Caki2 (cell line): ENCODE data around the gene CYRIA. TPM values are rescaled to one million over a fixed set of nuclear protein-coding genes. Genes with fewer than 3 reads are reported as not detected.

Experiments used
- DNase-seq: peaks from one replicate; pipeline ENCODE4 v3.0.0-alpha.2; 2015; ENCODE audit warnings: low read depth
- in situ Hi-C: cut with HindIII; loops from 2 replicates; pipeline ENCODE4 v1.10.0; 2016; ENCODE audit warnings: low sequenced_read_pairs, low pct_unique_long_range_greater_than_20kb, mixed read lengths
- total RNA-seq: library from RNA; depleted of rRNA; stranded (reverse); fragments of >200 nt; shearing (Covaris generic); gene quantifications from 2 replicates; pipeline ENCODE4 v1.2.3, GENCODE V29; 2014; ENCODE audit warnings: low replicate concordance

The CYRIA gene
- total RNA-seq, 1 experiment from 2014 or later: 10.7 TPM

- in situ Hi-C loops: no loop called here
- DNase-seq: no peak
Measured at GRCh38 chr2:16675781-16676180, 10.1 kb upstream of the CYRIA start.

DNA sequence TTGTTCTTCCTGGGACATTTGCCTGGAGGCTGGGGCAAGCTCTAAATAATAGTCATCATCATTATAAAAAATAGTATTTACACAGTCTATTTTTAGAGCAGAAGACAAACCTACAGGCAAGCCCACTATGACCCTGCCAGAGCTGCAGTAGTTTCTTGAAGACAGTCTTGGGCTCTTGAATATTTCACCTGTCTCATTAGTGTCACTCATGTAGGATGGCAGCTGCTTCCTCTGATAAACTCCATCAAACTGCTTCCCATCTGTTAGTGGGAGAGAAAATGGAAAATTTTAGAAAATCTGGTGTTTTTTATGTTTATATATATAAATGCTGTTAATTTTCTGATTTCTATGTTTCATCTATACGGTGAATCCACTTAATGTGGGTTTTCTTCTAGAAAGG lies 8.5 kb upstream of the CYRIA start:
- in situ Hi-C loops: no loop called here

DNA sequence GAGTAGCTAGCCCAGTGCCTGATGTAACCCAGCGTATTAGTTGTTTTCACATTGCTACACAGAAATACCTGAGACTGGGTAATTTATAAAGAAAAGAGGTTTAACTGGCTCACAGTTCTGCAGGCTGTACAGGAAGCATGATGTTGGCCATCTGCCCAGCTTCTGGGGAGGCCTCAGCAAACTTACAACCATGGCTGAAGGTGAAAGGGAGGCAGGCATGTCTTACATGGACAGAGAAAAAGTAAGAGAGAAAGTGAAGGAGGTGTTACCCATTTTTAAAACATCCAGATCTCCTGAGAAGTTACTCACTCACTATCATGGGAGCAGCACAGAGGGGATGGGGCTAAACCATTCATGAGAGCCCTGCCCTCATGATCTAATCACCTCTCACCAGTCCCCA lies 6.1 kb upstream of the CYRIA start:
- no peak for DNase-seq
- in situ Hi-C loops: no loop called here

More for the DNA sequence above, 8.5 kb upstream of the CYRIA start:
- DNase-seq: no peak

DNA sequence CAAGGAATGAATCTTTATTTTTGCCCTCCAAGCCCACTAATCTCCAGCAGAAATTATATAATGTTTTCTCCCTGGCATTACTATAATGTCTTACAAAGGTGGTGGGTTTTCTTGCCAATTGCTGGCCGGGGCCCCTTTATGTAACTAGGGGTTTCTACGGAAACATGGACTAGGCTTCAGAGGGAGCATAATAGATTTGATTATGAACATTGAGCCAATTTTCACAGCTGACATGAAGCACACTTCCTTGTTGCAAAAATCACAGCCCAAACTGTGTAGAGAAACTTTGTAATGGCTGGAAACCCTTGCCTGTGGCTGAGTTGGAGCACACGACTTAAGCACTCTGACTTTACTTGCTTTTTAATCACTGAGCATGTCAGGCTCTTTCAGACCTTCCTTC lies 3.8 kb upstream of the CYRIA start:
- DNase-seq: no peak
- in situ Hi-C loops: no loop called here

DNA sequence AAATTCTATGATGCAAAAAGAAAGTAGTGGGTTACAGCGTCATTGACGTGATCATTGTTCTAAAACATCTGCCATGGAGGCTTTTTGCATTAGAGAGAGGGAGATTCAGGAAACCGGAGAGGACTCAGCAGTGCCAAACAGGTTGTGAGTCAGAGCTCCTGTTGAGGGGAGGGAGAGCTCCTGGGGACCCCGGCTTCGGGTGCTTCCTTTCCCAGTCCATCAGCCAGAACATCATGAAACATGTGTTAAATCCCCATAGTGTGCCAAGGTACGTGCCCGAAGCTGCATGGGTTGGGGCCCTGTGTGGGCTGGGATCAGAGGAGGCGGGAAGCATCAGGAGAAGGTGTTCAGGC lies 791 bp upstream of the CYRIA start:
- in situ Hi-C loops: no loop called here
- no peak for DNase-seq

DNA sequence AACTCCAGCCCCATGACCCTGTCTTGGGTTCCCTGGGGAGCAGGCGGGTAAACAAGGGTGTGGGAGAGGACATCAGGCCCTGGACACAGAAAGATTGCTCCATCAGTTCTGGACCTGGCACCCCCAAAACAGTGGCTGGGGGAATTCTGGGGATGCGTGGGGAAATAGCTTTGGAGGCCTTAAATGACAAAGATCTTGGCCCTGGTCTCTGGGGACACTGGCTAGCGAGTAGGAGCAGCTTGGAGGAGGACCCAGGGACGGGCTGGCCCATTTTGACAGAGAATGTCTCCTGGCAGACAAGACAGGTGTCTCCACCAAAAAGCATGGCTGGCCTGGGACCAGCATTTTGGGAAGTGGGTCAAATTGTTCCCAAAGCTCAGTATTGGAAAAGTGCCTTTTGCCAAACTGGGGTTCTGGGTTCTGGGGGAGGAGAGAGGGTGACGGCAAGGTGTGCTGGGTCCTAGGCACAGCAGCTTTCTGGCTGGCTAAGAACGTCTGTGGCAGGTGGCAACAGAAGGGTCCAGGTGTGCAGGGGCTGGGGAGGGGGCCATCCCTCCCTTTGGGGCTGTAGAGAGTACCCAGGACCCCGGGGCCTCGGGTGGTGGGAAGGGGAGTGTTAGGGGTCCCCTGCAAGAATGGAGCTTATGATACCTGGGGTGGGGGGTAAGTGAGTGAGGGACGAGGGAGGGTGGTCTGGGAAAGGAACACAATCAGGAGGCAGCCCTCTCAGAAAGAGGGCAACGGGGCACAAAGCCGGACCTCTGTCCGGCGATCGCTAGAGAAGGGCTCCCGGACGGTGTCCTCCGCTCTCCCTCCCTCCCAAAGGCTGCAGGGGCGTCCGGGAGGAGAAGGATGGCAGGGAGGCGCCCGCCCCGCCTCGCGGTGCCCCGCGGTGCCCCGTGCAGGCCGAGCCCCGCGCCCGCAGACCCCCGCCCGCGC lies 556 bp downstream of the CYRIA start:
- no peak for DNase-seq
- in situ Hi-C loops: no loop called here

DNA sequence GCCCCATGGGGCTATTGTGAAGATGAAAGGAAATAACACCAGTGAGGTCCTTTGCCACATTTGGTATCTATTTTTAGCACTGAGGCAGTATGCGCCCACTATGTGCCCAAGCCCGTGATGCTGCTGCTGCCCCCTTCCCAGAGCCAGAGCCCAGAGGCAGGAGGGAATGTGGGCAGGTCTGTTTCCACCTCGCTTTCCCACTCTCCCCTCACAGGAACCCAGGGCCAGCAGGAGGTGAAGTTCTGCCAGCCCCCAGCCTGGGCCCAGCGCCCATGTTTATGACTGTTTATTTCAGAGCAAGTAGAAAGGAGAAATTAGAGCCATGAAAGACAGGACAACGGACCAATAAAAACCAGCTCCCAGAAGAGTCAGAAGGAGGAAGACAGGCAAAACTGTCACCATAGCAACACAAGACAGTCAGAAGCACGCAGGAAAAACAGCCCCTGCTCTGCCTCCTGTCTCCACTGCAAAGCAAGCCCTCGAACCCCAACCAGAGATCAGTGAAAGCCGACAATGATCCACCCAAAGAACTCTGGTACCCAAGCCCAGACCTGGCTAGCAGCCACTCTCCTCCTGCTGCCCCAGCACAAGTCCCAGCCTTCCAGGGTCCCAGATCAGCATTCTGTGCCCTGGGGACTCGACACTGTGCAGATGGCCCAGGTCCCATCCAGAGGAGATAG lies 1.4 kb downstream of the CYRIA start:
- in situ Hi-C loops: no loop called here
- DNase-seq: peak; percentile 87

- no peak for DNase-seq
- in situ Hi-C loops: no loop called here
Measured at GRCh38 chr2:16663121-16663905, 2.3 kb downstream of the CYRIA start.

- in situ Hi-C loops: no loop called here
- peak; percentile 77 for DNase-seq
Measured at GRCh38 chr2:16661936-16662839, 3.4 kb downstream of the CYRIA start.

DNA sequence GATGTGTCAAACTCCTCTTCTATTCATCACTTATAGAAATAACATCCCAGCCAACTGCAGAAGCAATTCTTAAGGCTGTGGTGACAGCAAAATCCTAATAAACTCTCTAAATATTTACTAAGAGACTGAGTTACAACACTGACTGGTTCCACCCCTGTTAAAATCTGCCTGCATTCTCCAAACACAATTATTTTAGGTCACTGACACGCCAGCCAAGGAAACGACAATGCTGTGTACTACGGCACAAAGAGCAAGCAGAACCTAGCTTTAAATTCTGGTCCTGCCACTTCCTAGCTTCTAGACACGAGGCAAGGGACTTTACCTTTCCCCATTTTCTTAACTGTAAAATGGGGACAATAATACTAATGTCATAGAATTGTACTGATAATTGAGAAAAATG lies 4.1 kb downstream of the CYRIA start:
- in situ Hi-C loops: no loop called here
- DNase-seq: no peak

- no peak for DNase-seq
- in situ Hi-C loops: no loop called here
Measured at GRCh38 chr2:16660556-16660955, 5.1 kb downstream of the CYRIA start.

- in situ Hi-C loops: no loop called here
Measured at GRCh38 chr2:16660114-16660513, 5.5 kb downstream of the CYRIA start.

DNA sequence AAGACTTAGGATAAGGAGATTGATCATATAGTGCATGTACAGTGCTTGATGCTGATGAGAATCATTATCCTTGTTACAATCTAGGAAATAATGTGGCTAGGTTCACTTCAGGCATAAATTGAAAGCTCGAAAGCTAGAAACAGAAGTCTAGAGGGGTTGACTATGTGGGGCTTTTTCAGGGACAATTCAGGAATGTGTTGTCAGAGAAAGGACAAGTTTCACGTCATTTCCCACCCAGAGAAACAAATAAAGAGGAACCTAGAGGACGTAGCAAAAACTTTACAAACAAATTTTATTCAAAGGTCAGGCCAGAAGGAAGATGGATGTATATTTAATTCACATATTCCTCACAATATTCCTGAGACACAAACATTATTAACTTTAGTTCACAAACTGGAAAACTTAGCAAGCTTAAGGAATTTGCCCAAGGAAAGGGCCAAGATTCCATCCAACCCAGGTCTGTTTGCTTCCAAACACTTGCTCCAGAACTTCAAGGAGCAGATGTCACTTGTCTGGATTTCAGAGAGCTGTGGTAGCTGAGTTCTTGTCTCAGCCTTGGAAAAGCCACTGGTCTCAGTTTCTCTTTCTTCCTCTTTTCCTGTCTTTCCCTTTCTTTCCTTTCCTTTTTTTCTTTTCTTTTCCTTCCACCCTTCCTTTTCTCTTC lies 7.4 kb downstream of the CYRIA start:
- in situ Hi-C loops: no loop called here

More at GRCh38 chr2:16660114-16660513, 5.5 kb downstream of the CYRIA start:
- no peak for DNase-seq

GRCh38 chr2:16657671-16658070 lies 8.0 kb downstream of the CYRIA start:
- in situ Hi-C loops: no loop called here
- DNase-seq: no peak

More for the DNA sequence above, 7.4 kb downstream of the CYRIA start:
- DNase-seq: no peak

GRCh38 chr2:16656784-16657391 lies 8.7 kb downstream of the CYRIA start:
- in situ Hi-C loops: no loop called here
- DNase-seq: peak; percentile 59

- in situ Hi-C loops: no loop called here
- DNase-seq: no peak
Measured at GRCh38 chr2:16655905-16656642, 9.6 kb downstream of the CYRIA start.
